Measurements from ENCODE around the gene LNX1. TPM values are rescaled to one million over a fixed set of nuclear protein-coding genes. Genes with fewer than 3 reads are reported as not detected.
A peak's percentile ranks its signal among the peaks of the same experiment; 100 is the strongest.

Gene LNX1
- polyA plus RNA-seq, 3 donors from 2014 or later: 0.06 to 0.18 (median 0.12) TPM

GRCh38 chr4:53595204-53595603, 3.9 kb upstream of the LNX1 start:
- peaks cover 0 to 4% (median 0%) of the 10 kb centered on the region in 3 donors for H3K36me3 Mint-ChIP-seq
- peaks cover 11 to 12% (median 11%) of the 10 kb centered on the region in 3 donors for H3K27me3 Mint-ChIP-seq (ENCODE audit: low read depth in 3 of 3)

GRCh38 chr4:53593765-53594164, 2.5 kb upstream of the LNX1 start:
- Mint-ChIP-seq H3K27ac (no peak overlapping the region), H3K36me3 (peaks cover 0 to 4% (median 0%) of the 10 kb centered on the region in 3 donors), H3K9me3 (peaks cover 0 to 4% (median 0%) of the 10 kb centered on the region in 6 donors), H3K4me3 (no peak overlapping the region), H3K27me3 (ENCODE audit: low read depth in 3 of 3) (peaks cover 11 to 14% (median 13%) of the 10 kb centered on the region in 3 donors), H3K4me1 (peaks cover 3 to 15% of the 10 kb centered on the region in 2 donors)
- no peak for DNase-seq

More at GRCh38 chr4:53595204-53595603, 3.9 kb upstream of the LNX1 start:
- no peak overlapping the region for H3K27ac Mint-ChIP-seq
- H3K4me1 Mint-ChIP-seq: peaks cover 3 to 15% of the 10 kb centered on the region in 2 donors
- peaks cover 0 to 4% (median 0%) of the 10 kb centered on the region in 6 donors for H3K9me3 Mint-ChIP-seq
- DNase-seq: no peak
- H3K4me3 Mint-ChIP-seq: no peak overlapping the region

GRCh38 chr4:53592686-53593501, 1.6 kb upstream of the LNX1 start:
- Mint-ChIP-seq H3K27ac (no peak overlapping the region), H3K9me3 (peaks cover 0 to 6% (median 0%) of the 10 kb centered on the region in 6 donors), H3K36me3 (peaks cover 0 to 4% (median 0%) of the 10 kb centered on the region in 3 donors), H3K27me3 (ENCODE audit: low read depth in 3 of 3) (peaks cover 11 to 14% (median 11%) of the 10 kb centered on the region in 3 donors), H3K4me3 (no peak overlapping the region), H3K4me1 (peaks cover 3 to 15% of the 10 kb centered on the region in 2 donors)
- DNase-seq: no peak

- no peak for DNase-seq
- Mint-ChIP-seq H3K9me3 (peaks cover 0 to 6% (median 0%) of the 10 kb centered on the region in 6 donors), H3K27ac (no peak overlapping the region), H3K36me3 (peaks cover 0 to 4% (median 0%) of the 10 kb centered on the region in 3 donors), H3K4me1 (peaks cover 3 to 15% of the 10 kb centered on the region in 2 donors), H3K27me3 (ENCODE audit: low read depth in 3 of 3) (peaks cover 11 to 14% (median 13%) of the 10 kb centered on the region in 3 donors), H3K4me3 (peak overlapping the region in 1 of 5 donors; percentile 49)
These were observed 836 bp upstream of the LNX1 start for GRCh38 chr4:53592122-53592521.

- Mint-ChIP-seq H3K4me3 (no peak overlapping the region), H3K27me3 (ENCODE audit: low read depth in 3 of 3) (peaks cover 11 to 14% (median 13%) of the 10 kb centered on the region in 3 donors), H3K9me3 (peaks cover 0 to 5% (median 0%) of the 10 kb centered on the region in 6 donors), H3K27ac (no peak overlapping the region), H3K36me3 (peaks cover 0 to 4% (median 0%) of the 10 kb centered on the region in 3 donors), H3K4me1 (peaks cover 3 to 15% of the 10 kb centered on the region in 2 donors)
- no peak for DNase-seq
These were observed 1.1 kb downstream of the LNX1 start for GRCh38 chr4:53590187-53590586.

GRCh38 chr4:53589511-53589910, 1.8 kb downstream of the LNX1 start:
- Mint-ChIP-seq H3K27ac (no peak overlapping the region), H3K4me3 (no peak overlapping the region), H3K36me3 (peaks cover 0 to 4% (median 0%) of the 10 kb centered on the region in 3 donors), H3K27me3 (ENCODE audit: low read depth in 3 of 3) (peaks cover 11 to 14% (median 13%) of the 10 kb centered on the region in 3 donors), H3K9me3 (peaks cover 0 to 2% (median 0%) of the 10 kb centered on the region in 6 donors), H3K4me1 (peaks cover 3 to 15% of the 10 kb centered on the region in 2 donors)
- no peak for DNase-seq

GRCh38 chr4:53587135-53587534, 4.2 kb downstream of the LNX1 start:
- H3K36me3 Mint-ChIP-seq: peaks cover 0 to 4% (median 0%) of the 10 kb centered on the region in 3 donors

GRCh38 chr4:53586121-53586816, 5.0 kb downstream of the LNX1 start:
- DNase-seq: no peak
- Mint-ChIP-seq H3K27ac (no peak overlapping the region), H3K9me3 (peaks cover 0 to 2% (median 0%) of the 10 kb centered on the region in 6 donors), H3K4me3 (no peak overlapping the region), H3K4me1 (peaks cover 0 to 6% of the 10 kb centered on the region in 2 donors), H3K36me3 (peaks cover 0 to 4% (median 0%) of the 10 kb centered on the region in 3 donors), H3K27me3 (ENCODE audit: low read depth in 3 of 3) (peaks cover 4 to 10% (median 6%) of the 10 kb centered on the region in 3 donors)

More at GRCh38 chr4:53587135-53587534, 4.2 kb downstream of the LNX1 start:
- Mint-ChIP-seq H3K27ac (no peak overlapping the region), H3K4me1 (peaks cover 3 to 15% of the 10 kb centered on the region in 2 donors), H3K9me3 (peaks cover 0 to 2% (median 0%) of the 10 kb centered on the region in 6 donors), H3K27me3 (ENCODE audit: low read depth in 3 of 3) (peaks cover 6 to 14% (median 10%) of the 10 kb centered on the region in 3 donors), H3K4me3 (no peak overlapping the region)
- no peak for DNase-seq

GRCh38 chr4:53584658-53585057, 6.6 kb downstream of the LNX1 start:
- Mint-ChIP-seq H3K9me3 (peaks cover 0 to 2% (median 0%) of the 10 kb centered on the region in 6 donors), H3K4me1 (no peaks in the 10 kb centered on the region), H3K4me3 (no peak overlapping the region), H3K27me3 (ENCODE audit: low read depth in 3 of 3) (peaks cover 0 to 4% (median 0%) of the 10 kb centered on the region in 3 donors), H3K36me3 (no peaks in the 10 kb centered on the region), H3K27ac (no peak overlapping the region)
- no peak for DNase-seq

GRCh38 chr4:53583513-53583912, 7.8 kb downstream of the LNX1 start:
- peaks cover 0 to 2% (median 0%) of the 10 kb centered on the region in 6 donors for H3K9me3 Mint-ChIP-seq
- no peak overlapping the region for H3K4me3 Mint-ChIP-seq
- H3K36me3 Mint-ChIP-seq: no peaks in the 10 kb centered on the region
- H3K27me3 Mint-ChIP-seq (ENCODE audit: low read depth in 3 of 3): peaks cover 0 to 2% (median 0%) of the 10 kb centered on the region in 3 donors
- DNase-seq: no peak
- no peak overlapping the region for H3K27ac Mint-ChIP-seq
- H3K4me1 Mint-ChIP-seq: no peaks in the 10 kb centered on the region

GRCh38 chr4:53582194-53582593, 9.1 kb downstream of the LNX1 start:
- no peak overlapping the region for H3K27ac Mint-ChIP-seq
- no peaks in the 10 kb centered on the region for H3K36me3 Mint-ChIP-seq
- H3K9me3 Mint-ChIP-seq: peaks cover 0 to 1% (median 0%) of the 10 kb centered on the region in 6 donors
- no peaks in the 10 kb centered on the region for H3K4me1 Mint-ChIP-seq
- H3K4me3 Mint-ChIP-seq: no peak overlapping the region
- H3K27me3 Mint-ChIP-seq (ENCODE audit: low read depth in 3 of 3): no peaks in the 10 kb centered on the region
- DNase-seq: no peak

- Mint-ChIP-seq H3K27ac (no peak overlapping the region), H3K9me3 (peaks cover 0 to 1% (median 0%) of the 10 kb centered on the region in 6 donors), H3K4me3 (no peak overlapping the region), H3K36me3 (no peaks in the 10 kb centered on the region), H3K4me1 (no peaks in the 10 kb centered on the region), H3K27me3 (ENCODE audit: low read depth in 3 of 3) (no peaks in the 10 kb centered on the region)
- no peak for DNase-seq
These were observed 11.0 kb downstream of the LNX1 start for GRCh38 chr4:53580274-53580673.

- Mint-ChIP-seq H3K36me3 (no peaks in the 10 kb centered on the region), H3K4me3 (no peak overlapping the region), H3K9me3 (peaks cover 0 to 1% (median 0%) of the 10 kb centered on the region in 6 donors), H3K27ac (no peak overlapping the region), H3K4me1 (no peaks in the 10 kb centered on the region), H3K27me3 (ENCODE audit: low read depth in 3 of 3) (no peaks in the 10 kb centered on the region)
- no peak for DNase-seq
These were observed 11.5 kb downstream of the LNX1 start for GRCh38 chr4:53579826-53580225.

Measured in immature natural killer cell (primary cell).